Nephron progenitor cell (in vitro differentiated cells): ENCODE results near the gene PRPF40A.

Source experiments
- DNase-seq: peaks from one replicate; pipeline ENCODE4 v3.0.0; 2021
- H3K27ac Mint-ChIP-seq: 2 replicates; pipeline ENCODE4 v1.8.0; 2021; ENCODE audit warnings: mild to moderate bottlenecking, moderate library complexity, mixed read lengths
- H3K27me3 Mint-ChIP-seq: 2 replicates; pipeline ENCODE4 v1.8.0; 2021; ENCODE audit warnings: mild to moderate bottlenecking, low read depth, mixed read lengths; ENCODE audit not compliant: poor library complexity
- H3K36me3 Mint-ChIP-seq: 2 replicates; pipeline ENCODE4 v1.8.0; 2021; ENCODE audit warnings: low read depth, mixed read lengths
- H3K4me1 Mint-ChIP-seq: 2 replicates; pipeline ENCODE4 v1.8.0; 2021; ENCODE audit warnings: mixed read lengths
- H3K4me3 Mint-ChIP-seq: 2 replicates; pipeline ENCODE4 v1.8.0; 2021; ENCODE audit warnings: mild to moderate bottlenecking, moderate library complexity, mixed read lengths
- H3K9me3 Mint-ChIP-seq: 2 replicates; pipeline ENCODE4 v1.8.0; 2021; ENCODE audit warnings: mild to moderate bottlenecking, moderate library complexity, mixed read lengths
- CTCF ChIP-seq: fragments of 200-600 bp; sonication (generic); IDR thresholded peaks from 2 replicates; pipeline ENCODE4 v1.5.0; 2021; ENCODE audit warnings: antibody characterized with exemption

The PRPF40A gene

GRCh38 chr2:152624805-152625204 is 92.5 kb downstream of the PRPF40A start:
- DNase-seq: no peak
- no peaks in the 10 kb centered on the region for H3K27me3 Mint-ChIP-seq
- H3K4me3 Mint-ChIP-seq: no peak overlapping the region
- peaks cover 72% of the 10 kb centered on the region for H3K36me3 Mint-ChIP-seq
- TF ChIP-seq CTCF: no peak
- H3K9me3 Mint-ChIP-seq: no peaks in the 10 kb centered on the region
- H3K4me1 Mint-ChIP-seq: peaks cover 16% of the 10 kb centered on the region
- H3K27ac Mint-ChIP-seq: no peak overlapping the region

GRCh38 chr2:152623775-152624174 is 93.5 kb downstream of the PRPF40A start:
- DNase-seq: no peak
- Mint-ChIP-seq H3K27me3 (no peaks in the 10 kb centered on the region), H3K9me3 (no peaks in the 10 kb centered on the region), H3K27ac (peak overlapping the region; percentile 70), H3K4me1 (peaks cover 12% of the 10 kb centered on the region), H3K36me3 (peaks cover 78% of the 10 kb centered on the region), H3K4me3 (no peak overlapping the region)
- no peak for TF ChIP-seq CTCF

GRCh38 chr2:152623076-152623740 is 94.1 kb downstream of the PRPF40A start:
- H3K27ac Mint-ChIP-seq: peak overlapping the region; percentile 70
- peaks cover 78% of the 10 kb centered on the region for H3K36me3 Mint-ChIP-seq
- no peaks in the 10 kb centered on the region for H3K9me3 Mint-ChIP-seq
- peaks cover 12% of the 10 kb centered on the region for H3K4me1 Mint-ChIP-seq
- no peaks in the 10 kb centered on the region for H3K27me3 Mint-ChIP-seq
- DNase-seq: no peak
- H3K4me3 Mint-ChIP-seq: no peak overlapping the region
- no peak for TF ChIP-seq CTCF

- no peak for TF ChIP-seq CTCF
- H3K9me3 Mint-ChIP-seq: no peaks in the 10 kb centered on the region
- no peak overlapping the region for H3K4me3 Mint-ChIP-seq
- no peak for DNase-seq
- H3K36me3 Mint-ChIP-seq: peaks cover 80% of the 10 kb centered on the region
- peaks cover 12% of the 10 kb centered on the region for H3K4me1 Mint-ChIP-seq
- no peaks in the 10 kb centered on the region for H3K27me3 Mint-ChIP-seq
- H3K27ac Mint-ChIP-seq: no peak overlapping the region
Measured at GRCh38 chr2:152622219-152622618, 95.0 kb downstream of the PRPF40A start.

- no peaks in the 10 kb centered on the region for H3K27me3 Mint-ChIP-seq
- TF ChIP-seq CTCF: no peak
- peaks cover 80% of the 10 kb centered on the region for H3K36me3 Mint-ChIP-seq
- H3K4me1 Mint-ChIP-seq: peaks cover 12% of the 10 kb centered on the region
- no peaks in the 10 kb centered on the region for H3K9me3 Mint-ChIP-seq
- DNase-seq: no peak
- H3K27ac Mint-ChIP-seq: no peak overlapping the region
- H3K4me3 Mint-ChIP-seq: no peak overlapping the region
Measured at GRCh38 chr2:152620985-152621384, 96.3 kb downstream of the PRPF40A start.

- DNase-seq: no peak
- no peak overlapping the region for H3K27ac Mint-ChIP-seq
- no peaks in the 10 kb centered on the region for H3K9me3 Mint-ChIP-seq
- no peaks in the 10 kb centered on the region for H3K27me3 Mint-ChIP-seq
- peaks cover 12% of the 10 kb centered on the region for H3K4me1 Mint-ChIP-seq
- peaks cover 81% of the 10 kb centered on the region for H3K36me3 Mint-ChIP-seq
- H3K4me3 Mint-ChIP-seq: no peak overlapping the region
- TF ChIP-seq CTCF: no peak
Measured at GRCh38 chr2:152620208-152620607, 97.1 kb downstream of the PRPF40A start.
